ENCODE results near the gene PLXNA4.

GRCh38 chr7:132292803-132293202 lies 283.5 kb downstream of the PLXNA4 start:
- TF ChIP-seq POLR2AphosphoS5 (IDR thresholded peaks at IDR 0.05; ENCODE audit: low read depth, low read length) (no peak), POLR2A (IDR thresholded peaks at IDR 0.05; ENCODE audit: low read depth, low read length) (no peak), SPI1 (IDR thresholded peaks at IDR 0.05; ENCODE audit: low read depth, low read length) (no peak), POU2F2 (IDR thresholded peaks at IDR 0.05; ENCODE audit: low read depth, low read length) (no peak), TAF1 (IDR thresholded peaks at IDR 0.05; ENCODE audit: low read depth, low read length) (no peak)
